ENCODE measurements around the gene ZCCHC14. TPM values are rescaled to one million over a fixed set of nuclear protein-coding genes. Genes with fewer than 3 reads are reported as not detected.

ZCCHC14 gene
- polyA plus RNA-seq, 1 donor (not counting 4 experiments of a cell fraction or from before 2014, with no cell fraction given) = 3.6 TPM

DNA sequence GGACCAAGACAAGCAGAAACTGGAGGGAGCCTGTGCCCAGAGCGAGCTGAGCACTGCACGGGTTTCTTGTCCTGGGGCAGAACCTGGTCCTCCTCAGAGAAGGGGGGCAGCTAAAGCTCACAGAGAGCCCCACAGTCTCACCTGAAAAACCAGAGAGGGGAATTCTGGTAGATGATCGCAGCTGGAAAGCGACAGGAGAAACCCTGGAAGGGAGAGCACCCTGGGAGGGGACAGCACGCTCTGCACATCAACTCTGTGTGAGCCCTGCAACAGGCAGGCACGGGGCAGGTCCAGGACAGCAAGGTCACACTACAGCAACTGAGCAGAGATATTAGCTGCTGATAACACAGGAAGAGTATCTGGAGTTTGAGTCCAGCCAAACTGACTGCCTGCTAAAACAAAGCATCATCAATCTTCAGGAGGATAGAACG, 18.2 kb downstream of the ZCCHC14 start:
- TF ChIP-seq EZH2 (IDR thresholded peaks at IDR 0.05; ENCODE audit: low read length) = no peak
- TF ChIP-seq, protein P1, sequence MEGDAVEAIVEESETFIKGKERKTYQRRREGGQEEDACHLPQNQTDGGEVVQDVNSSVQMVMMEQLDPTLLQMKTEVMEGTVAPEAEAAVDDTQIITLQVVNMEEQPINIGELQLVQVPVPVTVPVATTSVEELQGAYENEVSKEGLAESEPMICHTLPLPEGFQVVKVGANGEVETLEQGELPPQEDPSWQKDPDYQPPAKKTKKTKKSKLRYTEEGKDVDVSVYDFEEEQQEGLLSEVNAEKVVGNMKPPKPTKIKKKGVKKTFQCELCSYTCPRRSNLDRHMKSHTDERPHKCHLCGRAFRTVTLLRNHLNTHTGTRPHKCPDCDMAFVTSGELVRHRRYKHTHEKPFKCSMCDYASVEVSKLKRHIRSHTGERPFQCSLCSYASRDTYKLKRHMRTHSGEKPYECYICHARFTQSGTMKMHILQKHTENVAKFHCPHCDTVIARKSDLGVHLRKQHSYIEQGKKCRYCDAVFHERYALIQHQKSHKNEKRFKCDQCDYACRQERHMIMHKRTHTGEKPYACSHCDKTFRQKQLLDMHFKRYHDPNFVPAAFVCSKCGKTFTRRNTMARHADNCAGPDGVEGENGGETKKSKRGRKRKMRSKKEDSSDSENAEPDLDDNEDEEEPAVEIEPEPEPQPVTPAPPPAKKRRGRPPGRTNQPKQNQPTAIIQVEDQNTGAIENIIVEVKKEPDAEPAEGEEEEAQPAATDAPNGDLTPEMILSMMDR (optimal IDR thresholded peaks at IDR 0.05 in 1 of 3, IDR thresholded peaks at IDR 0.05 in 1 of 3, conservative IDR thresholded peaks at IDR 0.05 in 1 of 3; ENCODE audit: extremely low read depth in 1 of 3, insufficient read depth in 2 of 3, low read length in 3 of 3) = no peak
- DNase-seq (ENCODE audit: low read depth, low spot score) (no peak), FAIRE-seq (no peak)
- Histone ChIP-seq H3K9me1 (ENCODE audit: control insufficient read depth, extremely low read depth, insufficient read depth, low read length) (no peaks in the 10 kb centered on the region), H3K9me3 (ENCODE audit: control insufficient read depth, low read depth, low read length) (no peaks in the 10 kb centered on the region), H2AFZ (ENCODE audit: control insufficient read depth, low read length) (no peak overlapping the region), H3K4me3 (ENCODE audit: control insufficient read depth in 2 of 3, extremely low read depth in 1 of 3, insufficient read depth in 2 of 3, low read depth in 1 of 3, low read length in 3 of 3) (no peak overlapping the region), H4K20me1 (ENCODE audit: control insufficient read depth, extremely low read depth, insufficient read depth, low read length) (peaks cover 2% of the 10 kb centered on the region), H3K79me2 (ENCODE audit: control insufficient read depth, insufficient read depth, low read length) (peaks cover 46% of the 10 kb centered on the region), H3K27ac (ENCODE audit: control insufficient read depth, insufficient read depth, low read length) (no peak overlapping the region), H3K4me1 (ENCODE audit: control insufficient read depth, extremely low read depth, insufficient read depth, low read length) (peaks cover 9% of the 10 kb centered on the region), H3K27me3 (ENCODE audit: control insufficient read depth, extremely low read depth, insufficient read depth, low read length) (no peaks in the 10 kb centered on the region), H3K36me3 (ENCODE audit: control insufficient read depth in 2 of 2, extremely low read depth in 1 of 2, insufficient read depth in 2 of 2, low read length in 2 of 2) (no peaks in the 10 kb centered on the region), H3K4me2 (ENCODE audit: control insufficient read depth, extremely low read depth, insufficient read depth, low read depth, low read length) (no peak overlapping the region), H3K9ac (ENCODE audit: control insufficient read depth, extremely low read depth, insufficient read depth, low read length) (no peak overlapping the region)
- dilution Hi-C loops (cut with MboI; ENCODE audit: extremely low pct_ligation_motif_present, low sequenced_read_pairs) = no loop called here

DNA sequence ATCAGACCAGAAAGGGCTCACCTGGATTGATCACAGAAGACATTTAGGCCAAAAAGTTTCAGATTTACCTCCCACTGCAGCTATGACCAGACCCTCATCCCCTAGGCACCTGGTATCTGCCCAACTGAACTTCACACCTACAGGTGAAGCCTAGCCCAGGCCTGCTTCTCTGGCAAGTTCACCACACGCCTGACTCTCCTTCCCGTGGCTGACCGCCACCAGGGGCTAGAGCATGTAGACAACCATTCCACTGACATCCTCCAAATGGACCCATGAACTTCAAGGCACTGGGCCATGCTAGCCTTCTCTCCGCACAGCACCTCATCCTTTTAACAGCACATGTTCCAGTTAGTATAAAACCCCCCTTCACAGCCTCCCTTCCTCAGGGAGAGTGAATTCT, 18.8 kb downstream of the ZCCHC14 start:
- no peak for FAIRE-seq
- H3K27me3 ChIP-seq (ENCODE audit: control insufficient read depth, extremely low read depth, insufficient read depth, low read length) = no peaks in the 10 kb centered on the region
- no peak overlapping the region for H3K4me3 ChIP-seq (ENCODE audit: control insufficient read depth in 2 of 3, extremely low read depth in 1 of 3, insufficient read depth in 2 of 3, low read depth in 1 of 3, low read length in 3 of 3)
- H3K27ac ChIP-seq (ENCODE audit: control insufficient read depth, insufficient read depth, low read length) = no peak overlapping the region
- TF ChIP-seq EZH2 (IDR thresholded peaks at IDR 0.05; ENCODE audit: low read length) = no peak
- TF ChIP-seq, protein P1 (optimal IDR thresholded peaks at IDR 0.05 in 1 of 3, IDR thresholded peaks at IDR 0.05 in 1 of 3, conservative IDR thresholded peaks at IDR 0.05 in 1 of 3; ENCODE audit: extremely low read depth in 1 of 3, insufficient read depth in 2 of 3, low read length in 3 of 3) = no peak
- no peak overlapping the region for H3K4me2 ChIP-seq (ENCODE audit: control insufficient read depth, extremely low read depth, insufficient read depth, low read depth, low read length)
- H4K20me1 ChIP-seq (ENCODE audit: control insufficient read depth, extremely low read depth, insufficient read depth, low read length) = peaks cover 2% of the 10 kb centered on the region
- H3K9me3 ChIP-seq (ENCODE audit: control insufficient read depth, low read depth, low read length) = no peaks in the 10 kb centered on the region
- dilution Hi-C loops (cut with MboI; ENCODE audit: extremely low pct_ligation_motif_present, low sequenced_read_pairs) = no loop called here
- H3K79me2 ChIP-seq (ENCODE audit: control insufficient read depth, insufficient read depth, low read length) = peaks cover 45% of the 10 kb centered on the region
- no peak for DNase-seq (ENCODE audit: low read depth, low spot score)
- H3K9ac ChIP-seq (ENCODE audit: control insufficient read depth, extremely low read depth, insufficient read depth, low read length) = no peak overlapping the region
- no peak overlapping the region for H2AFZ ChIP-seq (ENCODE audit: control insufficient read depth, low read length)
- H3K4me1 ChIP-seq (ENCODE audit: control insufficient read depth, extremely low read depth, insufficient read depth, low read length) = peaks cover 9% of the 10 kb centered on the region
- no peaks in the 10 kb centered on the region for H3K36me3 ChIP-seq (ENCODE audit: control insufficient read depth in 2 of 2, extremely low read depth in 1 of 2, insufficient read depth in 2 of 2, low read length in 2 of 2)
- H3K9me1 ChIP-seq (ENCODE audit: control insufficient read depth, extremely low read depth, insufficient read depth, low read length) = no peaks in the 10 kb centered on the region

Measured in keratinocyte (primary cell).